ENCODE data around the gene GPR18. TPM values are rescaled to one million over a fixed set of nuclear protein-coding genes. Genes with fewer than 3 reads are reported as not detected.

GPR18 gene
- total RNA-seq, 1 experiment from 2014 or later: not detected

DNA sequence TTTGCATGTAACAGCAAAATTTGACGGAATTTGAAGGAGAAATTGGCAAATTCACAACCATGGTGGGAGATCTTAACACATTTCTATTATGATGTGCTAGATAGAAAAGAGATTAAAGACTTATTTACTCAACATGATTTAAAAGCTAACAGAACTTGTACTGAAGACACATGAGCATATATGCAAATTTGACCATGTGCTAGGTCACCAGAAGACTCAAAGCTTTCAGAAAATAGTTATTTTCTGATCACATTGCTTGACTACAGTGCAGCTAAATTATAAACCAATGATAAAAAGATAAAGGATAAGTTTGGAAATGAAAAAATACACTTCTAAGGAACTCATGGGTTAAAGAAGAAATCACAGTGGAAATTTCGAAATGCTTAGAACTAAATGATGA, 39.9 kb upstream of the GPR18 start:
- no peak for DNase-seq
- Histone ChIP-seq H3K79me1 (ENCODE audit: insufficient read depth, low read depth, low read length, poor library complexity, severe bottlenecking) (no peaks in the 10 kb centered on the region), H3K23ac (ENCODE audit: insufficient read length, low read depth, low read length) (no peak overlapping the region), H3K79me2 (ENCODE audit: insufficient read depth, low read length) (no peaks in the 10 kb centered on the region), H3K4me2 (ENCODE audit: insufficient read depth, insufficient read length, low read length) (no peak overlapping the region), H2BK20ac (ENCODE audit: low read depth, low read length, poor library complexity, severe bottlenecking) (no peak overlapping the region), H3K14ac (ENCODE audit: insufficient read depth, low read length) (no peak overlapping the region), H4K8ac (replicated peaks; ENCODE audit: insufficient read length, low read depth, low read length) (no peak overlapping the region), H2AFZ (ENCODE audit: low read length) (no peak overlapping the region), H2BK15ac (ENCODE audit: low read depth, low read length) (no peak overlapping the region), H4K91ac (ENCODE audit: insufficient read length, low read depth, low read length) (no peak overlapping the region), H4K5ac (ENCODE audit: insufficient read length, low read depth, low read length) (no peak overlapping the region), H3K9ac (ENCODE audit: extremely low read depth, insufficient read length, low read length) (no peak overlapping the region), H3K27me3 (ENCODE audit: insufficient read depth, low read length) (no peaks in the 10 kb centered on the region), H2BK120ac (ENCODE audit: low read depth, low read length, poor library complexity, severe bottlenecking) (no peak overlapping the region), H3K27ac (ENCODE audit: insufficient read length, low read depth, low read length) (no peak overlapping the region), H3K23me2 (ENCODE audit: insufficient read length, low read depth, low read length, poor library complexity, severe bottlenecking) (no peaks in the 10 kb centered on the region), H2AK5ac (ENCODE audit: insufficient read length, low read length) (no peak overlapping the region), H3K4me1 (ENCODE audit: insufficient read depth, low read length) (no peaks in the 10 kb centered on the region), H4K20me1 (ENCODE audit: control insufficient read depth, insufficient read depth, insufficient read length) (no peaks in the 10 kb centered on the region), H3T11ph (ENCODE audit: low read length) (no peak overlapping the region), H3K18ac (ENCODE audit: insufficient read length, low read depth, low read length) (no peak overlapping the region), H3K9me3 (ENCODE audit: control insufficient read depth, low read depth, low read length) (no peaks in the 10 kb centered on the region), H2BK12ac (ENCODE audit: insufficient read length, low read depth, low read length) (no peak overlapping the region), H3K4ac (ENCODE audit: low read depth, low read length) (no peak overlapping the region), H2BK5ac (ENCODE audit: insufficient read length, low read length) (no peak overlapping the region), H3K56ac (ENCODE audit: insufficient read length, low read depth, low read length) (no peak overlapping the region)
- Mint-ChIP-seq H3K27me3 (ENCODE audit: low read depth) (no peaks in the 10 kb centered on the region; the same call in 1 of the 2 replicates), H3K4me1 (peaks cover 2 to 5% of the 10 kb centered on the region in 2 experiments; a peak in 2 of 4 replicates), H3K4me3 (no peak overlapping the region), H3K27ac (no peak overlapping the region), H3K36me3 (ENCODE audit: insufficient read depth in 1 of 3, low read depth in 3 of 3) (no peaks in the 10 kb centered on the region), H3K9me3 (no peaks in the 10 kb centered on the region)
- TF ChIP-seq, protein P1, sequence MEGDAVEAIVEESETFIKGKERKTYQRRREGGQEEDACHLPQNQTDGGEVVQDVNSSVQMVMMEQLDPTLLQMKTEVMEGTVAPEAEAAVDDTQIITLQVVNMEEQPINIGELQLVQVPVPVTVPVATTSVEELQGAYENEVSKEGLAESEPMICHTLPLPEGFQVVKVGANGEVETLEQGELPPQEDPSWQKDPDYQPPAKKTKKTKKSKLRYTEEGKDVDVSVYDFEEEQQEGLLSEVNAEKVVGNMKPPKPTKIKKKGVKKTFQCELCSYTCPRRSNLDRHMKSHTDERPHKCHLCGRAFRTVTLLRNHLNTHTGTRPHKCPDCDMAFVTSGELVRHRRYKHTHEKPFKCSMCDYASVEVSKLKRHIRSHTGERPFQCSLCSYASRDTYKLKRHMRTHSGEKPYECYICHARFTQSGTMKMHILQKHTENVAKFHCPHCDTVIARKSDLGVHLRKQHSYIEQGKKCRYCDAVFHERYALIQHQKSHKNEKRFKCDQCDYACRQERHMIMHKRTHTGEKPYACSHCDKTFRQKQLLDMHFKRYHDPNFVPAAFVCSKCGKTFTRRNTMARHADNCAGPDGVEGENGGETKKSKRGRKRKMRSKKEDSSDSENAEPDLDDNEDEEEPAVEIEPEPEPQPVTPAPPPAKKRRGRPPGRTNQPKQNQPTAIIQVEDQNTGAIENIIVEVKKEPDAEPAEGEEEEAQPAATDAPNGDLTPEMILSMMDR (conservative IDR thresholded peaks at IDR 0.05): no peak
- WGBS (ENCODE audit: extremely low coverage, insufficient read length, low lambda C conversion rate): no CpG with 5 or more reads among the region's 2 CpGs

Measured in H9 (cell line).